H9 (cell line): ENCODE results near the gene AP1AR. TPM values are rescaled to one million over a fixed set of nuclear protein-coding genes. Genes with fewer than 3 reads are reported as not detected.
A peak's percentile ranks its signal among the peaks of the same experiment; 100 is the strongest.

ENCODE experiments used
- DNase-seq: peaks from one replicate; pipeline ENCODE4 v3.0.0-alpha.2; 2017
- H2AFZ ChIP-seq: one replicate; pipeline ENCODE4 v1.6.1; 2013; ENCODE audit warnings: mild to moderate bottlenecking, low read length, control low read depth, moderate library complexity
- H2AK5ac ChIP-seq: 2 replicates; pipeline ENCODE4 v1.6.1; 2013; ENCODE audit warnings: low read length, control low read depth, mixed read lengths; ENCODE audit not compliant: insufficient read length
- H2BK120ac ChIP-seq: one replicate; pipeline ENCODE4 v1.6.1; 2013; ENCODE audit warnings: low read depth, mild to moderate bottlenecking, low read length, control low read depth, inconsistent platforms; ENCODE audit not compliant: poor library complexity, severe bottlenecking
- H2BK12ac ChIP-seq: 2 replicates; pipeline ENCODE4 v1.6.1; 2013; ENCODE audit warnings: low read length, control low read depth, mixed read lengths, low read depth; ENCODE audit not compliant: insufficient read length
- H2BK15ac ChIP-seq: 2 replicates; pipeline ENCODE4 v1.6.1; 2013; ENCODE audit warnings: low read depth, low read length, control low read depth
- H2BK20ac ChIP-seq: one replicate; pipeline ENCODE4 v1.6.1; 2013; ENCODE audit warnings: low read depth, mild to moderate bottlenecking, low read length, control low read depth, inconsistent platforms; ENCODE audit not compliant: poor library complexity, severe bottlenecking
- H2BK5ac ChIP-seq: 2 replicates; pipeline ENCODE4 v1.6.1; 2013; ENCODE audit warnings: low read length, control low read depth, mixed read lengths; ENCODE audit not compliant: insufficient read length
- H3K14ac ChIP-seq: 2 replicates; pipeline ENCODE4 v1.6.1; 2013; ENCODE audit warnings: low read length, control low read depth; ENCODE audit not compliant: insufficient read depth
- H3K18ac ChIP-seq: 2 replicates; pipeline ENCODE4 v1.6.1; 2013; ENCODE audit warnings: low read depth, mild to moderate bottlenecking, mixed read lengths, low read length, control low read depth; ENCODE audit not compliant: insufficient read length
- H3K23ac ChIP-seq: 2 replicates; pipeline ENCODE4 v1.6.1; 2013; ENCODE audit warnings: low read length, control low read depth, mixed read lengths, low read depth; ENCODE audit not compliant: insufficient read length
- H3K23me2 ChIP-seq: 2 replicates; pipeline ENCODE4 v1.6.1; 2013; ENCODE audit warnings: low read depth, mild to moderate bottlenecking, mixed read lengths, low read length, control low read depth; ENCODE audit not compliant: insufficient read length, poor library complexity, severe bottlenecking
- H3K27ac ChIP-seq: 2 replicates; pipeline ENCODE4 v1.5.1; 2013; ENCODE audit warnings: low read length, control low read depth, mixed read lengths, low read depth; ENCODE audit not compliant: insufficient read length
- H3K27me3 ChIP-seq: 2 replicates; pipeline ENCODE4 v1.6.1; 2013; ENCODE audit warnings: low read length, control low read depth, inconsistent platforms; ENCODE audit not compliant: insufficient read depth
- H3K4ac ChIP-seq: 2 replicates; pipeline ENCODE4 v1.6.1; 2013; ENCODE audit warnings: low read depth, mild to moderate bottlenecking, control low read depth, inconsistent platforms, low read length, moderate library complexity
- H3K4me1 ChIP-seq: 2 replicates; pipeline ENCODE4 v1.6.1; 2013; ENCODE audit warnings: low read length, control low read depth, inconsistent platforms; ENCODE audit not compliant: insufficient read depth
- H3K4me2 ChIP-seq: 2 replicates; pipeline ENCODE4 v1.6.1; 2013; ENCODE audit warnings: low read length, control low read depth, mixed read lengths; ENCODE audit not compliant: insufficient read length, insufficient read depth
- H3K56ac ChIP-seq: 2 replicates; pipeline ENCODE4 v1.6.1; 2013; ENCODE audit warnings: low read depth, mild to moderate bottlenecking, mixed read lengths, low read length, control low read depth; ENCODE audit not compliant: insufficient read length
- H3K79me1 ChIP-seq: 2 replicates; pipeline ENCODE4 v1.6.1; 2013; ENCODE audit warnings: low read depth, mild to moderate bottlenecking, moderate library complexity, low read length, control low read depth, inconsistent platforms; ENCODE audit not compliant: insufficient read depth, poor library complexity, severe bottlenecking
- H3K79me2 ChIP-seq: 2 replicates; pipeline ENCODE4 v1.6.1; 2013; ENCODE audit warnings: low read length, control low read depth, inconsistent platforms; ENCODE audit not compliant: insufficient read depth
- H3K9ac ChIP-seq: 2 replicates; pipeline ENCODE4 v1.6.1; 2013; ENCODE audit warnings: low read length, control low read depth, mixed read lengths; ENCODE audit not compliant: insufficient read length; ENCODE audit errors: extremely low read depth
- H3K9me3 ChIP-seq: one replicate; pipeline ENCODE4 v1.6.1; 2013; ENCODE audit warnings: low read depth, low read length, inconsistent platforms; ENCODE audit not compliant: control insufficient read depth
- H3T11ph ChIP-seq: one replicate; pipeline ENCODE4 v1.6.1; 2013; ENCODE audit warnings: mild to moderate bottlenecking, low read length, control low read depth, inconsistent platforms
- H4K20me1 ChIP-seq: one replicate; pipeline ENCODE4 v1.6.1; 2013; ENCODE audit not compliant: control insufficient read depth, insufficient read length, insufficient read depth
- H4K5ac ChIP-seq: 2 replicates; pipeline ENCODE4 v1.6.1; 2013; ENCODE audit warnings: low read depth, mild to moderate bottlenecking, mixed read lengths, low read length, control low read depth; ENCODE audit not compliant: insufficient read length
- H4K8ac ChIP-seq: replicated peaks from 2 replicates; pipeline ENCODE4 v1.6.1; 2013; ENCODE audit warnings: low read length, control low read depth, mixed read lengths, low read depth; ENCODE audit not compliant: insufficient read length
- H4K91ac ChIP-seq: 2 replicates; pipeline ENCODE4 v1.6.1; 2013; ENCODE audit warnings: low read depth, mild to moderate bottlenecking, moderate library complexity, mixed read lengths, low read length, control low read depth; ENCODE audit not compliant: insufficient read length
- H3K27ac Mint-ChIP-seq, 3 experiments: 2 replicates in 2 of 3; 3 replicates in 1 of 3; pipeline ENCODE4 v1.8.0; 2020 to 2021; ENCODE audit warnings: mixed read lengths in 3 of 3, mild to moderate bottlenecking in 1 of 3, moderate library complexity in 1 of 3
- H3K27me3 Mint-ChIP-seq: 2 replicates; pipeline ENCODE4 v1.8.0; 2021; ENCODE audit warnings: low read depth, mild to moderate bottlenecking, moderate library complexity, mixed read lengths
- H3K36me3 Mint-ChIP-seq, 3 experiments: 2 replicates in 2 of 3; 3 replicates in 1 of 3; pipeline ENCODE4 v1.8.0; 2020 to 2021; ENCODE audit warnings: low read depth in 3 of 3, mixed read lengths in 3 of 3; ENCODE audit not compliant: insufficient read depth in 1 of 3
- H3K4me1 Mint-ChIP-seq, 2 experiments: 2 replicates each; pipeline ENCODE4 v1.8.0; 2020; ENCODE audit warnings: mixed read lengths in 2 of 2
- H3K4me3 Mint-ChIP-seq, 2 experiments: 2 replicates in 1 of 2; 3 replicates in 1 of 2; pipeline ENCODE4 v1.8.0; 2020 to 2021; ENCODE audit warnings: mild to moderate bottlenecking in 2 of 2, mixed read lengths in 2 of 2, moderate library complexity in 1 of 2
- H3K9me3 Mint-ChIP-seq, 2 experiments: 2 replicates in 1 of 2; 3 replicates in 1 of 2; pipeline ENCODE4 v1.8.0; 2020; ENCODE audit warnings: mild to moderate bottlenecking in 2 of 2, mixed read lengths in 2 of 2, moderate library complexity in 1 of 2
- CTCF ChIP-seq: fragments of 200-600 bp; sonication (generic); conservative IDR thresholded peaks from 3 replicates; pipeline ENCODE4 v1.8.0; 2021; ENCODE audit warnings: antibody characterized with exemption, mild to moderate bottlenecking
- WGBS: extraction: QIAGEN DNeasy Blood & Tissue Kit; methylation state at CpG from one replicate; pipeline ENCODE4 v1.1.7; 2013; ENCODE audit warnings: missing lambda C conversion rate, low lambda C conversion rate, mixed read lengths; ENCODE audit not compliant: insufficient read length; ENCODE audit errors: extremely low coverage; 5-methylcytosine and 5-hydroxymethylcytosine counted together
- total RNA-seq: library from RNA; stranded (reverse); gene quantifications from 2 replicates; pipeline ENCODE4 v1.2.1, GENCODE V29; 2021

Gene AP1AR
- total RNA-seq, 1 experiment from 2014 or later = 24.2 TPM

- Histone ChIP-seq H3T11ph (no peak overlapping the region), H3K18ac (no peak overlapping the region), H3K4me2 (no peak overlapping the region), H4K91ac (no peak overlapping the region), H3K4me1 (0 out of 2 replicates have a peak, but pooled peaks cover 2% of the 10 kb centered on the region), H3K14ac (no peak overlapping the region), H3K23me2 (peaks cover 9% of the 10 kb centered on the region), H2BK5ac (no peak overlapping the region), H3K79me1 (no peaks in the 10 kb centered on the region), H3K79me2 (peaks cover 10% of the 10 kb centered on the region; the same call in 1 of the 2 replicates), H3K4ac (no peak overlapping the region), H3K23ac (no peak overlapping the region), H4K8ac (no peak overlapping the region), H3K27me3 (no peaks in the 10 kb centered on the region), H3K56ac (no peak overlapping the region), H2AK5ac (no peak overlapping the region), H4K5ac (no peak overlapping the region), H3K27ac (no peak overlapping the region), H2AFZ (no peak overlapping the region), H2BK12ac (no peak overlapping the region), H2BK20ac (no peak overlapping the region), H3K9ac (no peak overlapping the region), H2BK120ac (no peak overlapping the region), H3K9me3 (no peaks in the 10 kb centered on the region), H4K20me1 (peaks cover 2% of the 10 kb centered on the region), H2BK15ac (no peak overlapping the region)
- no peaks in the 10 kb centered on the region for H3K27me3 Mint-ChIP-seq
- H3K9me3 Mint-ChIP-seq = no peaks in the 10 kb centered on the region; a peak in 1 of 5 replicates
- H3K36me3 Mint-ChIP-seq = 0 out of 7 replicates have a peak, but pooled peaks cover 0 to 1% (median 0%) of the 10 kb centered on the region in 3 experiments
- WGBS = no CpG with 5 or more reads among the region's 3 CpGs
- peaks cover 23 to 38% of the 10 kb centered on the region in 2 experiments for H3K4me1 Mint-ChIP-seq
- peak; percentile 42 for DNase-seq
- H3K4me3 Mint-ChIP-seq = no peak overlapping the region
- peak; percentile 83 for TF ChIP-seq CTCF
- H3K27ac Mint-ChIP-seq = no peak overlapping the region
Measured at GRCh38 chr4:112234952-112235609, 3.5 kb downstream of the AP1AR start.
